GM12873 (cell line): ENCODE measurements around the gene PCK2.

ENCODE experiments used
- TF ChIP-seq, protein P1 (sequence below): IDR thresholded peaks from 2 replicates; pipeline ENCODE4 v1.5.1; 2012; ENCODE audit warnings: low read depth, mild to moderate bottlenecking, moderate library complexity, low read length, control low read depth; ENCODE audit not compliant: insufficient read depth; ENCODE audit errors: missing control alignments

The PCK2 gene

DNA sequence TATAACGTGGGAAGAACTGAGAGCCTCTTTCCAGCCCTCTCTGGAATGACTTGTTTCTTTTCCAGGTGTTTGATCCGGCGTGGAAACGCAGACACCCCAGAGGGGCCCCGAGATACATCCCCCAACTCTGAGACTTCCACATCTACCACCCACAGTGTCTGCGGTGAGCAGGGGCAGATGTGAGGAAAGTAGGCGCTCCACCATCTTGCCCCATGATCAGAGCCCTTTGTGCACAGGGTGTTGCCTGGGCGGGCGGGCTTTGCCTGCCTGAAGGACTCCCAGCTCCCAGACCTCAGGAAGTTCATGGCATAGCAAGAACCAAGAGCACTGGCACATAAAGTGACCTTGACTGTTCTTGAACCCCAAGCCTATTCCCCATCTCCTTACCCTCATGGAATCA lies 39.5 kb upstream of the PCK2 start:
- TF ChIP-seq, protein P1, sequence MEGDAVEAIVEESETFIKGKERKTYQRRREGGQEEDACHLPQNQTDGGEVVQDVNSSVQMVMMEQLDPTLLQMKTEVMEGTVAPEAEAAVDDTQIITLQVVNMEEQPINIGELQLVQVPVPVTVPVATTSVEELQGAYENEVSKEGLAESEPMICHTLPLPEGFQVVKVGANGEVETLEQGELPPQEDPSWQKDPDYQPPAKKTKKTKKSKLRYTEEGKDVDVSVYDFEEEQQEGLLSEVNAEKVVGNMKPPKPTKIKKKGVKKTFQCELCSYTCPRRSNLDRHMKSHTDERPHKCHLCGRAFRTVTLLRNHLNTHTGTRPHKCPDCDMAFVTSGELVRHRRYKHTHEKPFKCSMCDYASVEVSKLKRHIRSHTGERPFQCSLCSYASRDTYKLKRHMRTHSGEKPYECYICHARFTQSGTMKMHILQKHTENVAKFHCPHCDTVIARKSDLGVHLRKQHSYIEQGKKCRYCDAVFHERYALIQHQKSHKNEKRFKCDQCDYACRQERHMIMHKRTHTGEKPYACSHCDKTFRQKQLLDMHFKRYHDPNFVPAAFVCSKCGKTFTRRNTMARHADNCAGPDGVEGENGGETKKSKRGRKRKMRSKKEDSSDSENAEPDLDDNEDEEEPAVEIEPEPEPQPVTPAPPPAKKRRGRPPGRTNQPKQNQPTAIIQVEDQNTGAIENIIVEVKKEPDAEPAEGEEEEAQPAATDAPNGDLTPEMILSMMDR = no peak

DNA sequence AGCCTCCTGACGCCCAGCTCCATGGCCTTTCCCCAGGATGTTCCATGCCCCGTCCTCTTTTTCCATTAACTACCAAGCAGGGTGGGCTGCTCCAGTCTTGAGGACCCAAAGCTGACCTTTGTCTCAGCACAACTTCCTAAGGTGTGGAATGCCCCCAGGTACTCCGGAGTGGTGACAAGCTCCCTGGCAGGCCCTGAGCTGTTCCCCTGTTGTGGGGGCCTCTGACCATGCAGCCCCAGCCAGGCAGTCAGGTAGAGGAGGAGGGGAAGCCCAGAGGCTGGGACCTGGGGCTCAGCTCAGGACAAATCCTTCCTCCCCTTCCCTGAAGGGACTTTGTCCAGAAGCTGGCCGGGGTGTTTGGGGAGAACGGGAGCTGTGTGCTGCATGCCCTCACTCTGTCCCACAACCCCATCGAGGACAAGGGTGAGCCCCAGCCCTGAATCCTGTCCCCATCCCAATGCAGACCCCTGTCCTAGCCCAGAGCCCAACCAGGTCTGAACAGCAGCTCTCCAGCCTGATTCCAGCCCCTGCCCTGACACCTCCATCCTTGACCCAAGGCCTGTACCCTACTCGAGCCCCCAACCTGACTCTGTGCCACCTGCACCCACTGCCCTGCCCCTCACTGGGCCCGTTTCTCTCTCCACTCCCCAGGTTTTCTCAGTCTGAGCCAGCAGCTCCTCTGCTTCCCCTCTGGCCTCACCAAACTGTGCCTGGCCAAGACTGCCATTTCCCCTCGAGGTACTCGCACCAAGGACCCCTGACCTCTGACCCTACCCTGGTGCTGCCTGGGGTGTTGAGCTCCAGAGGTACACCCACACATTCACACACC lies 37.9 kb upstream of the PCK2 start:
- TF ChIP-seq, protein P1 = no peak

GRCh38 chr14:24056800-24057184 lies 37.3 kb upstream of the PCK2 start:
- TF ChIP-seq, protein P1 = no peak

DNA sequence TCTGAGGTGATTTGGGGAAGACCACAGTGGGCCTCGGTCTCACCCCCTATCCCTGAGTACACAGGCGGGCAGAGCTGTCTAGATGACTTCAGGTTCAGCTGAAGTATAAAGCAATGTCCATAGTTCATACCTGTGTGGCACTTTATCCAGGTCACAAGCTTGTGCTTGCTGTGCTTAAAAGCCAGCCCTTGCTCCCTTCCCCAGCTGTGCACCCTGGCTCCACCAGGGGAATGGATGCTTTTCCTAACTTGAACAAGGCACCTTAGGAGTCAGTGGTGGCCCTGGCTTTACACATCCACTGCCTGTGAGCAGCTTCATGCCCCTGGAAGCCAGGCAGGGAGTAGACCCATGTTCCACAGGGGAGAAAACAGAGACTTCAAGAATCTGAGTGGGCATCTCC lies 36.8 kb upstream of the PCK2 start:
- TF ChIP-seq, protein P1 = no peak

DNA sequence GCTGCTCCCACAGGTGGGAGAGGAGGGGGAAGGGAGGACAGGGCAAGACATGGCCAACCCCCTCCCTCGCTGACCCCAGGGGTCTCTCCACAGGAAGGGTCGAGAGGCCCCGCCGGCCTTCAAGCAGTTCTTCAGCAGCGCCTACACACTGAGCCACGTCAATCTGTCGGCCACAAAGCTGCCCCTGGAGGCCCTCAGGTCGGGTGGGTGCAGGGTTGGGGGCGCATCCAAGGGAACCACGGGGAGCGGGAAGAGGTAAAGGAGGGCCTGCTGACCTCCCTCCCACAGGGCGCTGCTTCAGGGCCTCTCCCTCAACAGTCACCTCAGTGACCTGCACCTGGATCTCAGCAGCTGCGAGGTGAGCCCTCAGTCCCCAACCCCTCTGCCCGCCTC lies 36.2 kb upstream of the PCK2 start:
- TF ChIP-seq, protein P1 = no peak

DNA sequence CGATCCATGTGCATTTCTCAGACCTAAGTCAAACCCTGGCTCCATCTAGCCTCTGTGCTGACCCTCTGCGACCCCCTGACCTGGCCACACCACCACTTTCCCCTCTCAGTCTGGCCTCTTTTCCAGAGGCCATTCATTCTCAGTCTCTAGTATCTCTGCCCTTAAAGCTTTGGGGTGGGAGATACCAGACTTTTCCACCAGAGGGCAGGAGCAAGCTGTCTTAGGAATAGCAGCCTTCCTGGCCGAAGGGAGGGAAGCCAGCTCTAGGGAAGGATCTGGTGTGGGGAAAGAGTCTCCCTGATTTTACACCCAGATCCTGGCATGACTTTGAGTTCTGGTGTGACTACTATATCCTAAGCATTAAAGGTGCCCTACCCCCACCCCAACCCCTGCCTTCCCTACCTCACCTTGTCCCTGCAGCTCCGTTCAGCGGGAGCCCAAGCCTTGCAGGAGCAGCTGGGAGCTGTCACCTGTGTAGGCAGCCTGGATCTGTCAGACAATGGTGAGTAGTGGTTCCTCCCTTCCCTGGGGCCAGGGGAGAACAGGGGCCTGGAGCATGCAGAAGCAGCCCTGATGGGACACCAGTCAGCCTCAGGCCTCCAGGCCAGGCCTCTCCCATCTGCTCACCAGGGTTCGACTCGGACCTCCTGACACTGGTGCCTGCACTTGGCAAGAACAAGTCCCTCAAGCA lies 35.7 kb upstream of the PCK2 start:
- TF ChIP-seq, protein P1 = peak; percentile 81

DNA sequence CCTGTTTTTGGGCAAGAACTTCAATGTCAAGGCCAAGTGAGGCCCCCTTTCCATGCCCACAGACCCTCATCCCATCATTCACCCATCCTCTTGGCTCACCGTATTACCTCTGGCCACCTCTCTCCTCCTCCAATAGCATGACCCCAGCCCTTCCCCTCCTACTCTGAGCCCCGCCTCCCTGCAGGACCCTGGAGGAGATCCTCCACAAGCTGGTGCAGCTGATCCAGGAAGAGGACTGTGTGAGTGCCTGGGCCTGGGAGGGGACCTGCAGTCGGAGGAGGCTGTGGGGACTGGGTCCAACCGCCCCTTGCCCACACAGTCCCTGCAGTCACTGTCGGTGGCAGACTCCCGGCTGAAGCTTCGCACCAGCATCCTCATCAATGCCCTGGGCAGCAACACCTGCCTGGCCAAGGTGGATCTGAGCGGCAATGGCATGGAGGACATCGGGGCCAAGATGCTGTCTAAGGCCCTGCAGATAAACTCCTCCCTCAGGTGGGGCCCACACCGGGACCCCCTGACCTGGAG lies 35.1 kb upstream of the PCK2 start:
- TF ChIP-seq, protein P1 = no peak
